Osteoblast (primary cell): ENCODE data around the gene ORM1. TPM values are rescaled to one million over a fixed set of nuclear protein-coding genes. Genes with fewer than 3 reads are reported as not detected.
A peak's percentile ranks its signal among the peaks of the same experiment; 100 is the strongest.
"Not testable (repeated sequence)": the region's sequence is repeated elsewhere in the genome, so short reads cannot be mapped to it uniquely, and the experiment has no call there.

Experiments used
- DNase-seq: peaks from one replicate; pipeline ENCODE4 v3.0.0; 2011; ENCODE audit warnings: low spot score, mixed read lengths; ENCODE audit not compliant: insufficient read length; ENCODE audit errors: missing footprints
- H2AFZ ChIP-seq: 2 replicates; pipeline ENCODE4 v1.6.0; 2011; ENCODE audit warnings: mild to moderate bottlenecking, low read length
- H3K27ac ChIP-seq: 2 replicates; pipeline ENCODE4 v1.5.1; 2011; ENCODE audit warnings: mild to moderate bottlenecking, low read depth, low read length, moderate library complexity
- H3K27me3 ChIP-seq: 2 replicates; pipeline ENCODE4 v1.6.0; 2012; ENCODE audit warnings: mild to moderate bottlenecking, control low read depth, inconsistent platforms, low read length, moderate library complexity; ENCODE audit not compliant: insufficient read depth
- H3K36me3 ChIP-seq: 2 replicates; pipeline ENCODE4 v1.5.1; 2011; ENCODE audit warnings: mild to moderate bottlenecking, low read length, control low read depth, moderate library complexity; ENCODE audit not compliant: insufficient read depth
- H3K4me1 ChIP-seq: 2 replicates; pipeline ENCODE4 v1.5.1; 2011; ENCODE audit warnings: mild to moderate bottlenecking, low read length, control low read depth, moderate library complexity; ENCODE audit not compliant: insufficient read depth
- H3K4me2 ChIP-seq: 2 replicates; pipeline ENCODE4 v1.6.0; 2011; ENCODE audit warnings: mild to moderate bottlenecking, low read length; ENCODE audit not compliant: insufficient read depth
- H3K4me3 ChIP-seq: fragments of 200-600 bp; sonication (generic); 3 replicates; pipeline ENCODE4 v1.5.1; 2012; ENCODE audit warnings: mild to moderate bottlenecking, low read length, inconsistent platforms; ENCODE audit not compliant: insufficient read depth
- H3K79me2 ChIP-seq: 2 replicates; pipeline ENCODE4 v1.6.0; 2012; ENCODE audit warnings: mild to moderate bottlenecking, low read length, control low read depth, inconsistent platforms; ENCODE audit not compliant: insufficient read depth
- H3K9me3 ChIP-seq: 2 replicates; pipeline ENCODE4 v1.5.1; 2011; ENCODE audit warnings: low read depth, low read length, control low read depth
- H4K20me1 ChIP-seq: 2 replicates; pipeline ENCODE4 v1.6.0; 2012; ENCODE audit warnings: mild to moderate bottlenecking, low read length, control low read depth; ENCODE audit not compliant: insufficient read depth
- CTCF ChIP-seq: IDR thresholded peaks from 2 replicates; pipeline ENCODE4 v1.5.1; 2011; ENCODE audit warnings: mild to moderate bottlenecking, low read depth, low read length, moderate library complexity; ENCODE audit errors: extremely low read depth
- total RNA-seq: library from RNA; depleted of rRNA; stranded (reverse); fragments of >200 nt; gene quantifications from 2 replicates; pipeline ENCODE4 v1.2.3, GENCODE V29; 2012

Gene ORM1
- total RNA-seq, 1 donor, result not detected

GRCh38 chr9:114324492-114324891 lies 1.6 kb downstream of the ORM1 start:
- Histone ChIP-seq H3K79me2 (no peaks in the 10 kb centered on the region), H3K27me3 (no peaks in the 10 kb centered on the region), H3K4me3 (no peak overlapping the region), H3K36me3 (no peaks in the 10 kb centered on the region), H4K20me1 (no peaks in the 10 kb centered on the region), H3K9me3 (no peaks in the 10 kb centered on the region), H3K4me2 (no peak overlapping the region), H3K4me1 (peaks cover 7% of the 10 kb centered on the region), H3K27ac (no peak overlapping the region), H2AFZ (no peak overlapping the region)
- DNase-seq, result peak; percentile 23
- TF ChIP-seq CTCF, result no peak

GRCh38 chr9:114324965-114325364 lies 2.1 kb downstream of the ORM1 start:
- H3K79me2 ChIP-seq, H3K4me1 ChIP-seq, H3K27me3 ChIP-seq, H3K36me3 ChIP-seq, H4K20me1 ChIP-seq, H3K4me2 ChIP-seq, H2AFZ ChIP-seq, H3K27ac ChIP-seq, H3K9me3 ChIP-seq, H3K4me3 ChIP-seq, DNase-seq: not testable (repeated sequence)

- not testable (repeated sequence) for H3K4me2 ChIP-seq, DNase-seq, H3K4me3 ChIP-seq, H3K4me1 ChIP-seq, H3K9me3 ChIP-seq, H3K36me3 ChIP-seq, H3K27ac ChIP-seq, H2AFZ ChIP-seq, H4K20me1 ChIP-seq, H3K27me3 ChIP-seq, H3K79me2 ChIP-seq
Observed at GRCh38 chr9:114325684-114326254, 2.9 kb downstream of the ORM1 start.

GRCh38 chr9:114327749-114328148 lies 4.9 kb downstream of the ORM1 start:
- Histone ChIP-seq H3K4me2 (no peak overlapping the region), H3K27me3 (peaks cover 2% of the 10 kb centered on the region), H3K9me3 (no peaks in the 10 kb centered on the region), H3K36me3 (no peaks in the 10 kb centered on the region), H3K4me3 (no peak overlapping the region), H2AFZ (no peak overlapping the region), H3K27ac (no peak overlapping the region), H3K79me2 (no peaks in the 10 kb centered on the region), H3K4me1 (no peaks in the 10 kb centered on the region), H4K20me1 (no peaks in the 10 kb centered on the region)
- no peak for TF ChIP-seq CTCF
- DNase-seq, result no peak

GRCh38 chr9:114328357-114328820 lies 5.5 kb downstream of the ORM1 start:
- DNase-seq, H2AFZ ChIP-seq, H3K79me2 ChIP-seq, H3K4me2 ChIP-seq, H3K9me3 ChIP-seq, H3K4me3 ChIP-seq, H3K27me3 ChIP-seq, H3K36me3 ChIP-seq, H3K4me1 ChIP-seq, H3K27ac ChIP-seq, H4K20me1 ChIP-seq: not testable (repeated sequence)

- DNase-seq, H3K4me1 ChIP-seq, H3K36me3 ChIP-seq, H4K20me1 ChIP-seq, H3K4me3 ChIP-seq, H3K27me3 ChIP-seq, H3K4me2 ChIP-seq, H2AFZ ChIP-seq, H3K9me3 ChIP-seq, H3K79me2 ChIP-seq, H3K27ac ChIP-seq: not testable (repeated sequence)
Observed at GRCh38 chr9:114328937-114329624, 6.2 kb downstream of the ORM1 start.

- not testable (repeated sequence) for H3K4me2 ChIP-seq, H3K27me3 ChIP-seq, H3K27ac ChIP-seq, H3K4me1 ChIP-seq, H3K79me2 ChIP-seq, DNase-seq, H3K4me3 ChIP-seq, H4K20me1 ChIP-seq, H2AFZ ChIP-seq, H3K9me3 ChIP-seq, H3K36me3 ChIP-seq
Observed at GRCh38 chr9:114329625-114330022, 6.7 kb downstream of the ORM1 start, which contains the start of gene ORM2. TSS of gene ORM2 (plus strand) at chr9:114329869. CDS start at chr9:114329905, 36 bp downstream.
